PC-9 (cell line): ENCODE measurements around the gene MRGPRX3. TPM values are rescaled to one million over a fixed set of nuclear protein-coding genes. Genes with fewer than 3 reads are reported as not detected.
"Not testable (repeated sequence)": the region's sequence is repeated elsewhere in the genome, so short reads cannot be mapped to it uniquely, and the experiment has no call there.

ENCODE experiments used
- BruUV-seq: library from RNA; stranded (reverse); fragments of 400-500 nt; replicated peaks from 2 replicates; lab custom pipeline; 2021; lab: Mats Ljungman, UMichigan
- CTCF ChIA-PET: fragments of 300-600 bp; sonication (Branson Sonifier 250); formaldehyde crosslinking; loops from one replicate; lab custom pipeline; 2022; ENCODE audit warnings: antibody characterized with exemption; lab: Charles Lee
- POLR2A ChIA-PET: fragments of 300-600 bp; sonication (Branson Sonifier 250); formaldehyde crosslinking; loops from one replicate; lab custom pipeline; 2022; ENCODE audit warnings: antibody characterized with exemption; ENCODE audit not compliant: unreplicated experiment; lab: Charles Lee
- DNase-seq, 2 experiments: peaks; one replicate each; pipeline versions ENCODE4 v3.0.0 to v3.0.0-alpha.2; 2015 to 2022; ENCODE audit warnings: mixed read lengths in 1 of 2
- H2AFZ ChIP-seq: fragments of 200-600 bp; sonication (generic); 2 replicates; pipeline ENCODE4 v1.8.1; 2017; ENCODE audit warnings: antibody characterized with exemption
- H3F3A ChIP-seq: fragments of 200-600 bp; sonication (generic); 2 replicates; pipeline ENCODE4 v1.8.1; 2017; ENCODE audit warnings: antibody characterized with exemption, mild to moderate bottlenecking, low read depth; ENCODE audit not compliant: insufficient read depth
- H3K27ac ChIP-seq: fragments of 200-600 bp; sonication (generic); 2 replicates; pipeline ENCODE4 v1.6.1; 2016; ENCODE audit warnings: mixed run types
- H3K27me3 ChIP-seq: fragments of 200-600 bp; sonication (generic); 2 replicates; pipeline ENCODE4 v1.6.1; 2016; ENCODE audit warnings: low read depth, mixed run types; ENCODE audit not compliant: insufficient read depth
- H3K36me3 ChIP-seq: fragments of 200-600 bp; sonication (generic); 2 replicates; pipeline ENCODE4 v1.6.1; 2016; ENCODE audit warnings: low read depth, mixed run types
- H3K4me1 ChIP-seq: fragments of 200-600 bp; sonication (generic); replicated peaks from 2 replicates; pipeline ENCODE4 v1.6.1; 2016; ENCODE audit warnings: mixed run types; ENCODE audit not compliant: insufficient read depth
- H3K4me2 ChIP-seq: fragments of 200-600 bp; sonication (generic); 2 replicates; pipeline ENCODE4 v1.6.1; 2017; ENCODE audit warnings: mixed run types
- H3K4me3 ChIP-seq: fragments of 200-600 bp; sonication (generic); 2 replicates; pipeline ENCODE4 v1.6.1; 2016; ENCODE audit warnings: mixed run types
- H3K79me2 ChIP-seq: fragments of 200-600 bp; sonication (generic); 2 replicates; pipeline ENCODE4 v1.6.1; 2017; ENCODE audit warnings: low read depth, mixed run types
- H3K9me2 ChIP-seq: fragments of 200-600 bp; sonication (generic); 2 replicates; pipeline ENCODE4 v1.8.1; 2017; ENCODE audit warnings: mild to moderate bottlenecking; ENCODE audit not compliant: insufficient read depth
- H3K9me3 ChIP-seq: fragments of 200-600 bp; sonication (generic); 2 replicates; pipeline ENCODE4 v1.8.1; 2016; ENCODE audit warnings: low read depth; ENCODE audit not compliant: insufficient read depth
- H4K20me1 ChIP-seq: fragments of 200-600 bp; sonication (generic); 2 replicates; pipeline ENCODE4 v1.8.1; 2017; ENCODE audit not compliant: insufficient read depth
- EZH2 ChIP-seq: fragments of 200-600 bp; sonication (generic); IDR thresholded peaks from 2 replicates; pipeline ENCODE4 v1.8.0; 2017; ENCODE audit warnings: antibody characterized with exemption, low read depth
- intact Hi-C: fragments of 100-400 bp; cut with micrococcal nuclease; formaldehyde crosslinking; loops from one replicate; pipeline ENCODE4 v1.10.0; 2022; ENCODE audit not compliant: unreplicated experiment
- total RNA-seq: library from RNA; stranded (reverse); gene quantifications from 2 replicates; pipeline ENCODE4 v1.2.3, GENCODE V29; 2021
- TF ChIP-seq, protein P1 (sequence below): fragments of 200-600 bp; sonication (generic); conservative IDR thresholded peaks from 2 replicates; pipeline ENCODE4 v1.6.1; 2017; ENCODE audit warnings: mixed run types, antibody characterized with exemption, mild to moderate bottlenecking, moderate library complexity

The MRGPRX3 gene
- total RNA-seq, 1 experiment from 2014 or later = not detected

GRCh38 chr11:18108254-18108653, 24.1 kb upstream of the MRGPRX3 start:
- DNase-seq = no peak
- H3K9me3 ChIP-seq = no peaks in the 10 kb centered on the region
- peaks cover 18% of the 10 kb centered on the region for H3K79me2 ChIP-seq
- no TSS peak for BruUV-seq
- peaks cover 12% of the 10 kb centered on the region for H3K4me1 ChIP-seq
- H3K9me2 ChIP-seq = no peaks in the 10 kb centered on the region
- no peaks in the 10 kb centered on the region for H4K20me1 ChIP-seq
- POLR2A ChIA-PET = no interaction called here
- peaks cover 9% of the 10 kb centered on the region; the same call in 1 of the 2 replicates for H3F3A ChIP-seq
- intact Hi-C loops = loop anchor here (5.0 kb wide), 2 partner anchors 96 to 116 kb away; partner anchors contain the start of gene SERGEF
- CTCF ChIA-PET = no interaction called here
- no peak overlapping the region for H2AFZ ChIP-seq
- peaks cover 28% of the 10 kb centered on the region for H3K27me3 ChIP-seq
- no peak for TF ChIP-seq EZH2
- TF ChIP-seq, protein P1, sequence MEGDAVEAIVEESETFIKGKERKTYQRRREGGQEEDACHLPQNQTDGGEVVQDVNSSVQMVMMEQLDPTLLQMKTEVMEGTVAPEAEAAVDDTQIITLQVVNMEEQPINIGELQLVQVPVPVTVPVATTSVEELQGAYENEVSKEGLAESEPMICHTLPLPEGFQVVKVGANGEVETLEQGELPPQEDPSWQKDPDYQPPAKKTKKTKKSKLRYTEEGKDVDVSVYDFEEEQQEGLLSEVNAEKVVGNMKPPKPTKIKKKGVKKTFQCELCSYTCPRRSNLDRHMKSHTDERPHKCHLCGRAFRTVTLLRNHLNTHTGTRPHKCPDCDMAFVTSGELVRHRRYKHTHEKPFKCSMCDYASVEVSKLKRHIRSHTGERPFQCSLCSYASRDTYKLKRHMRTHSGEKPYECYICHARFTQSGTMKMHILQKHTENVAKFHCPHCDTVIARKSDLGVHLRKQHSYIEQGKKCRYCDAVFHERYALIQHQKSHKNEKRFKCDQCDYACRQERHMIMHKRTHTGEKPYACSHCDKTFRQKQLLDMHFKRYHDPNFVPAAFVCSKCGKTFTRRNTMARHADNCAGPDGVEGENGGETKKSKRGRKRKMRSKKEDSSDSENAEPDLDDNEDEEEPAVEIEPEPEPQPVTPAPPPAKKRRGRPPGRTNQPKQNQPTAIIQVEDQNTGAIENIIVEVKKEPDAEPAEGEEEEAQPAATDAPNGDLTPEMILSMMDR = no peak
- H3K27ac ChIP-seq = no peak overlapping the region
- no peak overlapping the region for H3K4me3 ChIP-seq
- no peaks in the 10 kb centered on the region for H3K36me3 ChIP-seq
- no peak overlapping the region for H3K4me2 ChIP-seq

DNA sequence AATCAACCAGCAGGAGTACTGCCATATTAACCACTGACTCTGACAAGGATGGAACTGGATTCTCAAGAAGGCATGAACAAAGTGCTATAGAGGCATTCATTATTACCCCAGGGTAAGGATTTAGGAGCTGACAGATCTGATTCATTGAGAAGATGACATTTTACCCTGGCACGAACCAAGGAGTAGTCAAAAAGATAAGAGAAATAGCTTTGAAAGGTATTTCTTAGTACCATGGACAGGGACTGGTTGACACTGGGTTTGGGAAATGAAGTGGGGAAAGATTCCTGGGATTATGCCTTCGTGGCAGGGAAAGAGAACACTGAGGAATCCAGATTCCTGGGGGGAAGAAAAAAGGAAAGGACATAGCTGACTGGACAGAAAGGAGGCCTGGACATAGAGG, 21.4 kb upstream of the MRGPRX3 start:
- Histone ChIP-seq H3F3A (peaks cover 9% of the 10 kb centered on the region; the same call in 1 of the 2 replicates), H3K27me3 (peaks cover 42% of the 10 kb centered on the region), H2AFZ (no peak overlapping the region), H3K4me1 (no peaks in the 10 kb centered on the region), H3K79me2 (no peaks in the 10 kb centered on the region), H3K9me2 (no peaks in the 10 kb centered on the region), H3K27ac (no peak overlapping the region), H3K4me3 (no peak overlapping the region), H3K9me3 (no peaks in the 10 kb centered on the region), H3K4me2 (no peak overlapping the region), H4K20me1 (no peaks in the 10 kb centered on the region), H3K36me3 (no peaks in the 10 kb centered on the region)
- POLR2A ChIA-PET = no interaction called here
- no TSS peak for BruUV-seq
- DNase-seq = no peak
- CTCF ChIA-PET = no interaction called here
- intact Hi-C loops = loop anchor here (10.0 kb wide), 2 partner anchors 414 to 516 kb away; partner anchors contain the start of gene TSG101
- TF ChIP-seq EZH2 = no peak
- TF ChIP-seq, protein P1 = no peak

DNA sequence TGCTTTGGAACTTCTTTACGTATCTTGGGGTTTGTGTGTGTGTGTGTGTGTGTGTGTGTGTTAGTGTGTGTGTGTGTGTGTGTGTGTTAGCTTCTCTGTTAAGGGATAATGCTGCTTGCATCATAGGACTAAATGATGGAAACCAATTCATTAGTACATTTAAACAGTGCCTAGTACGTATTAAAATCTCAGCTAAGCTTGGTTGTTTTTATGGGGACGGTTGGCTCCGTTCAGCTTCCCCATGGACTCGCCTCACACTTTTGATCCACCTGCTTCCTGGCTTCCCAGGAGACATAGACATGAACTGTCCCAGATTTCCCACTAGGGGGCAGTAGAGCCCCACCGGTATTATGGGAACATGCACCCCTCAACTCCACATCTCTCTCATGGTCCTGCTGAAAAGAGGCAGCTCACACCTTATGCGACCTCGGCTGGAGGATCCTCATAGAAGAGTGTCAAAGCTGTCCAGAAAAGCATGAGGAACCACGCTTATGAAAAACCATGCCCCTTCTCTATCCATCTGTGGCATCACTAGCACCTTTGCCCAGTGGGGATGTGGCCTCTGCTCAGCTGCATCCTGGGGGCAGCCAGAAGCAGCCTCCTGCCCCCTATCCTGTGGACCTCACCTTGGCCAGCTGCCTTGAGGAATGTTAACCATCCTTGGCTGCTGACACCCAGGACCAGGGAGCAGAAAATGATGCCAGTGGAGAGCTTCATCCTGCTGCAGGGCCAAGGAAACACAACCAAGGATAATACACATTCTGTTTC, 16.8 kb upstream of the MRGPRX3 start:
- H3K9me2 ChIP-seq = no peaks in the 10 kb centered on the region
- POLR2A ChIA-PET = interaction anchor here (0.6 kb wide), 2 partner anchors 127 to 590 kb away, joined by 4 read pairs; no protein-coding TSS in a partner anchor
- H4K20me1 ChIP-seq = no peaks in the 10 kb centered on the region

GRCh38 chr11:18121331-18121828, 11.0 kb upstream of the MRGPRX3 start:
- H3K4me3 ChIP-seq, H3K4me2 ChIP-seq, H3K27ac ChIP-seq, H3F3A ChIP-seq, intact Hi-C loops, H3K4me1 ChIP-seq, H3K79me2 ChIP-seq, DNase-seq, H3K9me2 ChIP-seq, H3K36me3 ChIP-seq, H3K9me3 ChIP-seq, BruUV-seq, H4K20me1 ChIP-seq, POLR2A ChIA-PET, H2AFZ ChIP-seq, CTCF ChIA-PET: not testable (repeated sequence)
- H3K27me3 ChIP-seq = peaks cover 21% of the 10 kb centered on the region

More for the DNA sequence above, 16.8 kb upstream of the MRGPRX3 start:
- no peaks in the 10 kb centered on the region for H3K9me3 ChIP-seq
- peak; percentile 63 to 64 for DNase-seq
- no TSS peak for BruUV-seq
- peak overlapping the region; percentile 27; the same call in 1 of the 2 replicates for H3K4me2 ChIP-seq
- H3K27me3 ChIP-seq = peaks cover 30% of the 10 kb centered on the region
- no peaks in the 10 kb centered on the region for H3F3A ChIP-seq
- H3K79me2 ChIP-seq = no peaks in the 10 kb centered on the region
- no peaks in the 10 kb centered on the region for H3K4me1 ChIP-seq
- CTCF ChIA-PET = interaction anchor here (0.6 to 1.5 kb wide), 14 partner anchors 9 to 1788 kb away, joined by 3 to 11 read pairs (median 3); partner anchors contain the start of gene SAAL1
- H3K36me3 ChIP-seq = no peaks in the 10 kb centered on the region
- H3K4me3 ChIP-seq = no peak overlapping the region
- TF ChIP-seq, protein P1 = peak; percentile 97
- TF ChIP-seq EZH2 = no peak
- intact Hi-C loops = loop anchor here (1.0 to 10.0 kb wide), 5 partner anchors 409 to 737 kb away; partner anchors contain the start of gene TSG101
- H2AFZ ChIP-seq = no peak overlapping the region
- no peak overlapping the region for H3K27ac ChIP-seq

GRCh38 chr11:18131115-18131514, 1.3 kb upstream of the MRGPRX3 start:
- H4K20me1 ChIP-seq, DNase-seq, H3F3A ChIP-seq, H3K36me3 ChIP-seq, H3K4me3 ChIP-seq, H3K79me2 ChIP-seq, POLR2A ChIA-PET, H3K4me1 ChIP-seq, H3K9me3 ChIP-seq, CTCF ChIA-PET, H3K27ac ChIP-seq, BruUV-seq, H3K4me2 ChIP-seq, H3K9me2 ChIP-seq, intact Hi-C loops, H2AFZ ChIP-seq: not testable (repeated sequence)
- peaks cover 51% of the 10 kb centered on the region for H3K27me3 ChIP-seq
